T-helper 17 cell (primary cell): ENCODE results near the gene ZNF580. TPM values are rescaled to one million over a fixed set of nuclear protein-coding genes. Genes with fewer than 3 reads are reported as not detected.

Source experiments
- ATAC-seq: fragments of 150-1000 bp; cut with Tn5 transposase; 2 replicates; pipeline ENCODE4 v1.10.0; 2021; ENCODE audit warnings: mild to moderate bottlenecking, moderate library complexity
- DNase-seq, 3 donors: peaks; one replicate each; pipeline versions ENCODE4 v3.0.0 to v3.0.0-alpha.2; 2020 to 2021
- H3K9me3 ChIP-seq: one replicate; pipeline ENCODE4 v1.7.0; 2013; ENCODE audit warnings: low read length, mild to moderate bottlenecking; ENCODE audit not compliant: control insufficient read depth, poor library complexity, severe bottlenecking
- H3K27ac Mint-ChIP-seq: one replicate; pipeline ENCODE4 v1.8.0; 2022; ENCODE audit warnings: mild to moderate bottlenecking, moderate library complexity, mixed read lengths
- H3K27me3 Mint-ChIP-seq: one replicate; pipeline ENCODE4 v1.8.0; 2022; ENCODE audit warnings: mixed read lengths
- H3K36me3 Mint-ChIP-seq: one replicate; pipeline ENCODE4 v1.8.0; 2022; ENCODE audit warnings: low read depth, mixed read lengths
- H3K4me1 Mint-ChIP-seq: one replicate; pipeline ENCODE4 v1.8.0; 2022; ENCODE audit warnings: mild to moderate bottlenecking, mixed read lengths
- H3K4me3 Mint-ChIP-seq: one replicate; pipeline ENCODE4 v1.8.0; 2022; ENCODE audit warnings: mild to moderate bottlenecking, moderate library complexity, mixed read lengths
- total RNA-seq, 4 donors: library from RNA in 2 of 4; stranded (reverse) in 2 of 4; gene quantifications; one replicate each; pipeline ENCODE4 v1.2.3 and lab custom pipeline; 2022 to 2026

The ZNF580 gene
- total RNA-seq, 2 donors from 2014 or later: 40.3 to 41.8 TPM

GRCh38 chr19:55648585-55649267 lies 7.9 kb downstream of the ZNF580 start:
- DNase-seq (no peak), ATAC-seq (no peak)
- H3K27me3 Mint-ChIP-seq: no peaks in the 10 kb centered on the region
- peaks cover 22% of the 10 kb centered on the region for H3K4me1 Mint-ChIP-seq
- peak overlapping the region; percentile 85 for H3K4me3 Mint-ChIP-seq
- no peaks in the 10 kb centered on the region for H3K9me3 ChIP-seq
- H3K36me3 Mint-ChIP-seq: no peaks in the 10 kb centered on the region
- peak overlapping the region; percentile 77 for H3K27ac Mint-ChIP-seq

- H3K36me3 Mint-ChIP-seq: no peaks in the 10 kb centered on the region
- ATAC-seq (no peak), DNase-seq (no peak)
- no peaks in the 10 kb centered on the region for H3K27me3 Mint-ChIP-seq
- H3K27ac Mint-ChIP-seq: peak overlapping the region; percentile 77
- peaks cover 22% of the 10 kb centered on the region for H3K4me1 Mint-ChIP-seq
- H3K9me3 ChIP-seq: no peaks in the 10 kb centered on the region
- H3K4me3 Mint-ChIP-seq: peak overlapping the region; percentile 85
Observed at GRCh38 chr19:55649268-55650125, 8.7 kb downstream of the ZNF580 start.

GRCh38 chr19:55650126-55650557 lies 9.3 kb downstream of the ZNF580 start:
- Mint-ChIP-seq H3K4me3 (peak overlapping the region; percentile 85), H3K36me3 (no peaks in the 10 kb centered on the region), H3K27ac (peak overlapping the region; percentile 61), H3K27me3 (no peaks in the 10 kb centered on the region), H3K4me1 (peaks cover 21% of the 10 kb centered on the region)
- ATAC-seq: no peak
- no peaks in the 10 kb centered on the region for H3K9me3 ChIP-seq
- no peak for DNase-seq

- peak overlapping the region; percentile 5 for H3K4me3 Mint-ChIP-seq
- DNase-seq (no peak), ATAC-seq (no peak)
- peaks cover 22% of the 10 kb centered on the region for H3K4me1 Mint-ChIP-seq
- H3K27me3 Mint-ChIP-seq: no peaks in the 10 kb centered on the region
- no peaks in the 10 kb centered on the region for H3K36me3 Mint-ChIP-seq
- H3K27ac Mint-ChIP-seq: peak overlapping the region; percentile 61
- no peaks in the 10 kb centered on the region for H3K9me3 ChIP-seq
Observed at GRCh38 chr19:55650602-55651230, 9.9 kb downstream of the ZNF580 start.

GRCh38 chr19:55651236-55651635 lies 10.4 kb downstream of the ZNF580 start:
- DNase-seq: no peak
- H3K4me1 Mint-ChIP-seq: peaks cover 27% of the 10 kb centered on the region
- no peaks in the 10 kb centered on the region for H3K36me3 Mint-ChIP-seq
- H3K27ac Mint-ChIP-seq: no peak overlapping the region
- H3K27me3 Mint-ChIP-seq: no peaks in the 10 kb centered on the region
- H3K9me3 ChIP-seq: no peaks in the 10 kb centered on the region
- H3K4me3 Mint-ChIP-seq: no peak overlapping the region
- ATAC-seq: no peak

- no peak for DNase-seq
Observed at GRCh38 chr19:55652311-55653128, 11.7 kb downstream of the ZNF580 start.

GRCh38 chr19:55653651-55654322 lies 13.0 kb downstream of the ZNF580 start:
- no peaks in the 10 kb centered on the region for H3K9me3 ChIP-seq
- no peaks in the 10 kb centered on the region for H3K36me3 Mint-ChIP-seq
- no peaks in the 10 kb centered on the region for H3K27me3 Mint-ChIP-seq
- peak; percentile 70 for ATAC-seq
- peak overlapping the region; percentile 100 for H3K27ac Mint-ChIP-seq
- peak overlapping the region; percentile 94 for H3K4me3 Mint-ChIP-seq
- DNase-seq: peak; percentile 97 to 99 (median 97)
- peaks cover 39% of the 10 kb centered on the region for H3K4me1 Mint-ChIP-seq

More at GRCh38 chr19:55652311-55653128, 11.7 kb downstream of the ZNF580 start:
- no peaks in the 10 kb centered on the region for H3K36me3 Mint-ChIP-seq
- H3K9me3 ChIP-seq: no peaks in the 10 kb centered on the region
- peaks cover 36% of the 10 kb centered on the region for H3K4me1 Mint-ChIP-seq
- no peak overlapping the region for H3K27ac Mint-ChIP-seq
- no peak for ATAC-seq
- H3K4me3 Mint-ChIP-seq: no peak overlapping the region
- no peaks in the 10 kb centered on the region for H3K27me3 Mint-ChIP-seq

GRCh38 chr19:55654323-55654867 lies 13.6 kb downstream of the ZNF580 start:
- H3K4me3 Mint-ChIP-seq: peak overlapping the region; percentile 94
- H3K27ac Mint-ChIP-seq: peak overlapping the region; percentile 100
- H3K4me1 Mint-ChIP-seq: peaks cover 44% of the 10 kb centered on the region
- ATAC-seq: peak; percentile 81
- peak; percentile 91 to 98 (median 96) for DNase-seq
- no peaks in the 10 kb centered on the region for H3K27me3 Mint-ChIP-seq
- peaks cover 1% of the 10 kb centered on the region for H3K36me3 Mint-ChIP-seq
- H3K9me3 ChIP-seq: no peaks in the 10 kb centered on the region

- peak; percentile 95 to 96 (median 96) for DNase-seq
- no peaks in the 10 kb centered on the region for H3K9me3 ChIP-seq
- Mint-ChIP-seq H3K4me1 (peaks cover 43% of the 10 kb centered on the region), H3K4me3 (peak within 1 kb of the TSS; percentile 94), H3K27me3 (no peaks in the 10 kb centered on the region), H3K36me3 (peaks cover 4% of the 10 kb centered on the region), H3K27ac (peak within 1 kb of the TSS; percentile 100)
- peak; percentile 10 for ATAC-seq
Observed at GRCh38 chr19:55654868-55655647, 14.3 kb downstream of the ZNF580 start, which contains the start of gene U2AF2. Gene U2AF2 (plus strand): TSS chr19:55655035. CDS start chr19:55655105, 70 bp downstream.

GRCh38 chr19:55655648-55656040 lies 14.8 kb downstream of the ZNF580 start:
- H3K27ac Mint-ChIP-seq: peak overlapping the region; percentile 100
- H3K4me3 Mint-ChIP-seq: peak overlapping the region; percentile 94
- no peak for ATAC-seq
- H3K9me3 ChIP-seq: no peaks in the 10 kb centered on the region
- DNase-seq: no peak
- H3K36me3 Mint-ChIP-seq: peaks cover 4% of the 10 kb centered on the region
- no peaks in the 10 kb centered on the region for H3K27me3 Mint-ChIP-seq
- peaks cover 43% of the 10 kb centered on the region for H3K4me1 Mint-ChIP-seq

GRCh38 chr19:55656552-55656951 lies 15.8 kb downstream of the ZNF580 start:
- H3K36me3 Mint-ChIP-seq: peaks cover 4% of the 10 kb centered on the region
- peak overlapping the region; percentile 100 for H3K27ac Mint-ChIP-seq
- H3K9me3 ChIP-seq: no peaks in the 10 kb centered on the region
- ATAC-seq: no peak
- no peak for DNase-seq
- H3K27me3 Mint-ChIP-seq: no peaks in the 10 kb centered on the region
- peaks cover 40% of the 10 kb centered on the region for H3K4me1 Mint-ChIP-seq
- peak overlapping the region; percentile 94 for H3K4me3 Mint-ChIP-seq
